ENCODE results near the gene ITGA2.

ITGA2 gene

GRCh38 chr5:53068291-53068836 is 79.2 kb downstream of the ITGA2 start:
- H3K36me3 ChIP-seq, result no peaks in the 10 kb centered on the region
- no peaks in the 10 kb centered on the region for H3K9me3 ChIP-seq
- TF ChIP-seq, protein P1, sequence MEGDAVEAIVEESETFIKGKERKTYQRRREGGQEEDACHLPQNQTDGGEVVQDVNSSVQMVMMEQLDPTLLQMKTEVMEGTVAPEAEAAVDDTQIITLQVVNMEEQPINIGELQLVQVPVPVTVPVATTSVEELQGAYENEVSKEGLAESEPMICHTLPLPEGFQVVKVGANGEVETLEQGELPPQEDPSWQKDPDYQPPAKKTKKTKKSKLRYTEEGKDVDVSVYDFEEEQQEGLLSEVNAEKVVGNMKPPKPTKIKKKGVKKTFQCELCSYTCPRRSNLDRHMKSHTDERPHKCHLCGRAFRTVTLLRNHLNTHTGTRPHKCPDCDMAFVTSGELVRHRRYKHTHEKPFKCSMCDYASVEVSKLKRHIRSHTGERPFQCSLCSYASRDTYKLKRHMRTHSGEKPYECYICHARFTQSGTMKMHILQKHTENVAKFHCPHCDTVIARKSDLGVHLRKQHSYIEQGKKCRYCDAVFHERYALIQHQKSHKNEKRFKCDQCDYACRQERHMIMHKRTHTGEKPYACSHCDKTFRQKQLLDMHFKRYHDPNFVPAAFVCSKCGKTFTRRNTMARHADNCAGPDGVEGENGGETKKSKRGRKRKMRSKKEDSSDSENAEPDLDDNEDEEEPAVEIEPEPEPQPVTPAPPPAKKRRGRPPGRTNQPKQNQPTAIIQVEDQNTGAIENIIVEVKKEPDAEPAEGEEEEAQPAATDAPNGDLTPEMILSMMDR (IDR thresholded peaks at IDR 0.05; ENCODE audit: low read depth, low read length), result no peak
- H3K4me3 ChIP-seq (ENCODE audit: low read depth, low read length), result no peak overlapping the region
- no peaks in the 10 kb centered on the region for H3K4me1 ChIP-seq
- no peak for DNase-seq
- peaks cover 20% of the 10 kb centered on the region for H3K27me3 ChIP-seq

GRCh38 chr5:53069626-53070025 is 80.5 kb downstream of the ITGA2 start:
- no peaks in the 10 kb centered on the region for H3K4me1 ChIP-seq
- TF ChIP-seq, protein P1 (IDR thresholded peaks at IDR 0.05; ENCODE audit: low read depth, low read length), result no peak
- peaks cover 19% of the 10 kb centered on the region for H3K27me3 ChIP-seq
- DNase-seq, result no peak
- no peaks in the 10 kb centered on the region for H3K36me3 ChIP-seq
- no peaks in the 10 kb centered on the region for H3K9me3 ChIP-seq
- H3K4me3 ChIP-seq (ENCODE audit: low read depth, low read length), result no peak overlapping the region

DNA sequence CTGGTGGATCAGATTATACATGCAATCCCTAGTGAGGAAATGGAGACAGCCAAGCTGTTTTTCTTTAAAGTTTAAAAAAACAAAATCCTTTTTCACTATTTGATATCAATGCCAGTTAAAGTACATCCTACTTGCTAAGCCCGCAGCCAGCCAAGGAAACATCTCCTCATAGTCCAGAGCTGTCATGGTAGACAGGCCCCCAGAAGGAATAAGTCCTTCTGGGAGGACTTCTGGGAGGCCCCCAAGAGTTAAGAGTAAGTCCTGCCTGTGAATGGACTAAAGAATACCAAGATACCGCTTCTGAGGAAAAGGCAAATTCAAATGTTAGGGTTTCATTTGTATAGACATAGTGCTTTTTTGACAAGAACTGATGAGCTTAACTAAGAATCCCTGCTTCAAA is 82.1 kb downstream of the ITGA2 start:
- Histone ChIP-seq H3K4me3 (ENCODE audit: low read depth, low read length) (no peak overlapping the region), H3K27me3 (peaks cover 14% of the 10 kb centered on the region), H3K4me1 (no peaks in the 10 kb centered on the region), H3K9me3 (no peaks in the 10 kb centered on the region), H3K36me3 (no peaks in the 10 kb centered on the region)
- TF ChIP-seq, protein P1 (IDR thresholded peaks at IDR 0.05; ENCODE audit: low read depth, low read length), result no peak
- no peak for DNase-seq

DNA sequence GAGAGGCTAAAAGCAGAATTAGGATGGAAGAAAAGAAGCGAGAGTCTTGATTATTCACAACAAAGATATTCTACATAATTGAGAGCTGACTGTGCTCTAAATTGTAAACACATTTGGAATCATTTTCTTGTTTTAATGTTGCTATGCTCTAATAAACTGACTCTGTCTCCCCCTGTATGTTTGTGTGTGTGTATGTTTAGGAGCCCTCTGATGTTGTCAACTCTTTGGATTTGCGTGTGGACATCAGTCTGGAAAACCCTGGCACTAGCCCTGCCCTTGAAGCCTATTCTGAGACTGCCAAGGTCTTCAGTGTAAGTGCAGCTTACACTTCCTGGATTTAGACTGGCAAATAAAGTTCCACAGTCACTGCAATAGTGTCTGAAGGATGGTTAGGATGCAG is 82.6 kb downstream of the ITGA2 start:
- TF ChIP-seq, protein P1 (IDR thresholded peaks at IDR 0.05; ENCODE audit: low read depth, low read length), result no peak
- no peaks in the 10 kb centered on the region for H3K36me3 ChIP-seq
- peaks cover 15% of the 10 kb centered on the region for H3K27me3 ChIP-seq
- H3K4me3 ChIP-seq (ENCODE audit: low read depth, low read length), result no peak overlapping the region
- H3K4me1 ChIP-seq, result no peaks in the 10 kb centered on the region
- no peaks in the 10 kb centered on the region for H3K9me3 ChIP-seq
- no peak for DNase-seq

- TF ChIP-seq, protein P1 (IDR thresholded peaks at IDR 0.05; ENCODE audit: low read depth, low read length), result no peak
- DNase-seq, result no peak
- H3K36me3 ChIP-seq, result no peaks in the 10 kb centered on the region
These were observed 84.2 kb downstream of the ITGA2 start for GRCh38 chr5:53073348-53073747.

GRCh38 chr5:53076014-53076583 is 86.9 kb downstream of the ITGA2 start:
- no peaks in the 10 kb centered on the region for H3K9me3 ChIP-seq
- no peaks in the 10 kb centered on the region for H3K4me1 ChIP-seq
- DNase-seq, result no peak
- TF ChIP-seq, protein P1 (IDR thresholded peaks at IDR 0.05; ENCODE audit: low read depth, low read length), result no peak
- H3K4me3 ChIP-seq (ENCODE audit: low read depth, low read length), result no peak overlapping the region
- H3K36me3 ChIP-seq, result no peaks in the 10 kb centered on the region
- H3K27me3 ChIP-seq, result peaks cover 29% of the 10 kb centered on the region; the same call in 1 of the 2 replicates

More at GRCh38 chr5:53073348-53073747, 84.2 kb downstream of the ITGA2 start:
- Histone ChIP-seq H3K4me1 (no peaks in the 10 kb centered on the region), H3K9me3 (no peaks in the 10 kb centered on the region), H3K4me3 (ENCODE audit: low read depth, low read length) (no peak overlapping the region), H3K27me3 (peaks cover 19% of the 10 kb centered on the region)

All from BE2C (cell line).